ENCODE results near the gene GZF1. TPM values are rescaled to one million over a fixed set of nuclear protein-coding genes. Genes with fewer than 3 reads are reported as not detected.

Gene GZF1
- total and polyA plus RNA-seq, 12 donors, result 8.0 to 31.7 (median 18.7) TPM

GRCh38 chr20:23419657-23419994, 57.6 kb downstream of the GZF1 start:
- no peak for TF ChIP-seq CTCF (IDR thresholded peaks at IDR 0.05)
- no peaks in the 10 kb centered on the region for H3K36me3 ChIP-seq (replicated peaks in 1 of 2)
- peaks cover 18 to 44% of the 10 kb centered on the region in 2 donors for H3K4me1 ChIP-seq (replicated peaks in 1 of 2)
- 8 to 13% (median 11%) methylated on average over 5 of the region's 5 CpGs for WGBS, 4 donors
- H3K9me3 ChIP-seq (replicated peaks in 1 of 3), result no peaks in the 10 kb centered on the region
- no peaks in the 10 kb centered on the region for H3K27me3 ChIP-seq
- H3K4me3 ChIP-seq, result peak overlapping the region in 3 of 4 donors; percentile 85 to 96 (median 93)
- peak overlapping the region; percentile 31 to 92 (median 91) for H3K27ac ChIP-seq
- intact Hi-C loops (cut with DNase I), result loop anchor here in 1 of 2 donors (5.0 kb wide), 1 partner anchor 57 kb away; the partner anchor contains the start of gene GZF1
- no peak for DNase-seq

GRCh38 chr20:23419995-23420901, 58.3 kb downstream of the GZF1 start:
- 0 to 1% (median 0%) methylated on average over 15 to 58 of the region's 58 CpGs for WGBS, 4 donors
- no peaks in the 10 kb centered on the region for H3K9me3 ChIP-seq (replicated peaks in 1 of 3)
- peak overlapping the region; percentile 83 to 92 (median 91) for H3K27ac ChIP-seq
- no peaks in the 10 kb centered on the region for H3K27me3 ChIP-seq
- H3K36me3 ChIP-seq (replicated peaks in 1 of 2), result no peaks in the 10 kb centered on the region
- peaks cover 18 to 43% of the 10 kb centered on the region in 2 donors for H3K4me1 ChIP-seq (replicated peaks in 1 of 2)
- intact Hi-C loops (cut with DNase I), result loop anchor here (5.0 to 10.0 kb wide), 2 partner anchors 55 to 58 kb away; partner anchors contain the start of gene GZF1 (in 2 of the 2)
- no peak for TF ChIP-seq CTCF (IDR thresholded peaks at IDR 0.05)
- TF ChIP-seq POLR2A (IDR thresholded peaks at IDR 0.05), result peak in 1 of 2 donors; percentile 70
- peak; percentile 39 to 70 (median 54) for DNase-seq
- H3K4me3 ChIP-seq, result peak overlapping the region; percentile 85 to 98 (median 94)

- H3K27me3 ChIP-seq, result no peaks in the 10 kb centered on the region
- no peaks in the 10 kb centered on the region for H3K36me3 ChIP-seq (replicated peaks in 1 of 2)
- intact Hi-C loops (cut with DNase I), result loop anchor here in 1 of 2 donors (10.0 kb wide), 1 partner anchor 56 kb away; the partner anchor contains the start of gene GZF1
- H3K27ac ChIP-seq, result peak within 1 kb of the TSS; percentile 83 to 92 (median 91)
- H3K4me3 ChIP-seq, result peak within 1 kb of the TSS; percentile 85 to 98 (median 94)
- peak; percentile 93 to 97 (median 95) for DNase-seq
- H3K9me3 ChIP-seq (replicated peaks in 1 of 3), result no peaks in the 10 kb centered on the region
- 1 to 3% (median 1%) methylated on average over 19 to 64 of the region's 64 CpGs for WGBS, 4 donors
- peaks cover 18 to 33% of the 10 kb centered on the region in 2 donors for H3K4me1 ChIP-seq (replicated peaks in 1 of 2)
- peak; percentile 43 to 91 (median 67) for TF ChIP-seq CTCF (IDR thresholded peaks at IDR 0.05)
- peak; percentile 89 to 95 for TF ChIP-seq POLR2A (IDR thresholded peaks at IDR 0.05)
Measured at GRCh38 chr20:23420943-23421931, 59.3 kb downstream of the GZF1 start, which contains the start of gene NAPB. NAPB (minus strand) TSS chr20:23421488; CDS start chr20:23421402, 86 bp downstream.

Small RNA genes lying within 50 kb of the gene (small RNA-seq; reads per million reads assigned to genes)
- gene RNA5SP479, result 0 reads per million in 2 donors

Other genes with a start within 250 kb of the GZF1 start
- gene NXT1, start 11.4 kb upstream of the GZF1 start, total RNA-seq, result 10 to 100 TPM; 11.1 to 43.8 (median 17.9) TPM
- 10 to 100 TPM in 2 of 3 donors, 1 to 10 TPM in 1; 9.2 to 17.0 (median 15.5) TPM for gene NXT1, start 11.4 kb upstream of the GZF1 start, polyA plus RNA-seq
- 10 to 100 TPM; 13.8 to 27.5 (median 20.3) TPM for gene NAPB, start 59.3 kb downstream of the GZF1 start, total RNA-seq
- gene NAPB, start 59.3 kb downstream of the GZF1 start, polyA plus RNA-seq, result 10 to 100 TPM; 11.8 to 26.8 (median 17.0) TPM
- gene CSTL1, start 77.5 kb downstream of the GZF1 start, total RNA-seq, result not detected
- gene CSTL1, start 77.5 kb downstream of the GZF1 start, polyA plus RNA-seq, result not detected
- gene CST11, start 90.7 kb downstream of the GZF1 start, total RNA-seq, result not detected
- not detected for gene CST11, start 90.7 kb downstream of the GZF1 start, polyA plus RNA-seq
- gene CST8, start 128.9 kb downstream of the GZF1 start, total RNA-seq, result not detected
- not detected for gene CST8, start 128.9 kb downstream of the GZF1 start, polyA plus RNA-seq
- gene CST9L, start 206.3 kb downstream of the GZF1 start, total RNA-seq, result not detected
- not detected for gene CST9L, start 206.3 kb downstream of the GZF1 start, polyA plus RNA-seq
- not detected for gene CST9, start 243.7 kb downstream of the GZF1 start, total RNA-seq
- not detected for gene CST9, start 243.7 kb downstream of the GZF1 start, polyA plus RNA-seq

All from adrenal gland (tissue), 12 donors.